Body of pancreas (tissue), 4 donors: ENCODE data around the gene ZBED3. TPM values are rescaled to one million over a fixed set of nuclear protein-coding genes. Genes with fewer than 3 reads are reported as not detected.
"Not testable (repeated sequence)": the region's sequence is repeated elsewhere in the genome, so short reads cannot be mapped to it uniquely, and the experiment has no call there.

Source experiments
- ATAC-seq: fragments of 150-250 bp; one replicate; pipeline ENCODE4 v1.9.1; 2016
- DNase-seq, 4 donors: peaks; one replicate each; pipeline ENCODE4 v3.0.0-alpha.2; 2019
- H3K27ac ChIP-seq, 4 donors: fragments of 200-600 bp; sonication (generic); 1 replicate in 3 of 4; 2 replicates in 1 of 4; pipeline versions ENCODE4 v1.5.1 to v1.6.1; 2016 to 2019; ENCODE audit warnings: mild to moderate bottlenecking in 1 of 4, mixed read lengths in 1 of 4, moderate library complexity in 1 of 4
- H3K27me3 ChIP-seq, 2 donors: fragments of 200-600 bp; sonication (generic); one replicate each; pipeline ENCODE4 v1.6.0; 2016; ENCODE audit warnings: mild to moderate bottlenecking in 1 of 2
- H3K36me3 ChIP-seq, 2 donors: fragments of 200-600 bp; sonication (generic); replicated peaks in 1 of 2; 2 replicates each; pipeline ENCODE4 v1.5.1; 2016; ENCODE audit warnings: low read depth in 2 of 2; ENCODE audit not compliant: insufficient read depth in 1 of 2
- H3K4me1 ChIP-seq: fragments of 200-600 bp; sonication (generic); one replicate; pipeline ENCODE4 v1.6.0; 2016
- H3K4me3 ChIP-seq, 2 donors: fragments of 200-600 bp; sonication (generic); 1 replicate in 1 of 2; 2 replicates in 1 of 2; pipeline ENCODE4 v1.5.1; 2016 to 2019
- H3K9me3 ChIP-seq, 3 donors: fragments of 200-600 bp; sonication (generic); 1 replicate in 2 of 3; 2 replicates in 1 of 3; pipeline ENCODE4 v1.5.1; 2016
- CTCF ChIP-seq, 7 experiments: fragments of 450-650 bp in 4 of 7; fragments of 200-600 bp in 3 of 7; sonication (generic) in 3 of 7; IDR thresholded peaks; one replicate each; pipeline ENCODE4 v1.5.1; 2016 to 2019; ENCODE audit warnings: antibody characterized with exemption in 7 of 7
- POLR2A ChIP-seq, 3 donors: fragments of 450-650 bp; IDR thresholded peaks; one replicate each; pipeline ENCODE4 v1.6.1; 2016; ENCODE audit warnings: antibody characterized with exemption in 3 of 3, mild to moderate bottlenecking in 2 of 3
- WGBS, 2 donors: methylation state at CpG; one replicate each; pipeline ENCODE4 v1.1.5; 2017; 5-methylcytosine and 5-hydroxymethylcytosine counted together
- intact Hi-C: fragments of 100-400 bp; cut with DNase I; formaldehyde crosslinking; loops from one replicate; pipeline ENCODE4 v1.15.1; 2023
- total RNA-seq, 2 donors: library from RNA; depleted of rRNA; stranded (reverse); fragments of >200 nt; gene quantifications; one replicate each; pipeline ENCODE4 v1.1.0, GENCODE V29; 2016

The ZBED3 gene
- total RNA-seq, 2 donors from 2014 or later = 4.2 to 41.5 TPM

- WGBS, 2 donors = 0 to 35% methylated on average over 1 of the region's 1 CpG
- no peak for ATAC-seq
Observed at GRCh38 chr5:77082280-77082679, 4.8 kb downstream of the ZBED3 start.

GRCh38 chr5:77080905-77081304, 6.2 kb downstream of the ZBED3 start:
- Histone ChIP-seq H3K4me3 (no peak overlapping the region), H3K27me3 (no peaks in the 10 kb centered on the region), H3K36me3 (no peaks in the 10 kb centered on the region), H3K9me3 (no peaks in the 10 kb centered on the region), H3K4me1 (peaks cover 16% of the 10 kb centered on the region), H3K27ac (no peak overlapping the region)
- intact Hi-C loops = no loop called here
- TF ChIP-seq CTCF (IDR thresholded peaks at IDR 0.05) (no peak), POLR2A (IDR thresholded peaks at IDR 0.05) (no peak)
- WGBS, 2 donors = 72% methylated on average over 5 of the region's 5 CpGs
- DNase-seq = no peak
- ATAC-seq = no peak

More at GRCh38 chr5:77082280-77082679, 4.8 kb downstream of the ZBED3 start:
- intact Hi-C loops = no loop called here
- Histone ChIP-seq H3K9me3 (no peaks in the 10 kb centered on the region), H3K4me1 (peaks cover 14% of the 10 kb centered on the region), H3K27me3 (no peaks in the 10 kb centered on the region), H3K36me3 (no peaks in the 10 kb centered on the region), H3K27ac (no peak overlapping the region), H3K4me3 (no peak overlapping the region)
- DNase-seq = no peak
- TF ChIP-seq CTCF (IDR thresholded peaks at IDR 0.05) (no peak), POLR2A (IDR thresholded peaks at IDR 0.05) (no peak)

GRCh38 chr5:77080479-77080878, 6.6 kb downstream of the ZBED3 start:
- DNase-seq, H3K9me3 ChIP-seq, H3K27me3 ChIP-seq, ATAC-seq, H3K27ac ChIP-seq, H3K4me3 ChIP-seq, intact Hi-C loops, H3K36me3 ChIP-seq: not testable (repeated sequence)
- WGBS, 2 donors = 87 to 88% methylated on average over 11 of the region's 11 CpGs
- peaks cover 11% of the 10 kb centered on the region for H3K4me1 ChIP-seq

- 60 to 79% methylated on average over 9 to 12 of the region's 12 CpGs for WGBS, 2 donors
- intact Hi-C loops = no loop called here
- no peaks in the 10 kb centered on the region for H3K9me3 ChIP-seq
- no peaks in the 10 kb centered on the region for H3K27me3 ChIP-seq
- H3K36me3 ChIP-seq = no peaks in the 10 kb centered on the region
- no peak overlapping the region for H3K27ac ChIP-seq
- H3K4me1 ChIP-seq = peaks cover 5% of the 10 kb centered on the region
- TF ChIP-seq CTCF (IDR thresholded peaks at IDR 0.05) (no peak), POLR2A (IDR thresholded peaks at IDR 0.05) (no peak)
- no peak for DNase-seq
- ATAC-seq = no peak
- H3K4me3 ChIP-seq = no peak overlapping the region
Observed at GRCh38 chr5:77077829-77078176, 9.3 kb downstream of the ZBED3 start.

GRCh38 chr5:77076961-77077828, 9.9 kb downstream of the ZBED3 start:
- no peak for TF ChIP-seq POLR2A (IDR thresholded peaks at IDR 0.05)
- TF ChIP-seq CTCF (IDR thresholded peaks at IDR 0.05) = peak in 4 of 7 experiments; percentile 9 to 44 (median 34)
- H3K27ac ChIP-seq = no peak overlapping the region
- no peak overlapping the region for H3K4me3 ChIP-seq
- H3K27me3 ChIP-seq = no peaks in the 10 kb centered on the region
- intact Hi-C loops = no loop called here
- peak; percentile 43 to 57 (median 46) for DNase-seq
- 43 to 68% methylated on average over 46 to 73 of the region's 105 CpGs for WGBS, 2 donors
- peaks cover 5% of the 10 kb centered on the region for H3K4me1 ChIP-seq
- H3K9me3 ChIP-seq = no peaks in the 10 kb centered on the region
- no peaks in the 10 kb centered on the region for H3K36me3 ChIP-seq
- ATAC-seq = peak; percentile 76
